Measurements from ENCODE around the gene FBRSL1. TPM values are rescaled to one million over a fixed set of nuclear protein-coding genes. Genes with fewer than 3 reads are reported as not detected.

Gene FBRSL1
- total and polyA plus RNA-seq, 3 donors from 2014 or later = 51.1 to 98.9 (median 88.3) TPM

DNA sequence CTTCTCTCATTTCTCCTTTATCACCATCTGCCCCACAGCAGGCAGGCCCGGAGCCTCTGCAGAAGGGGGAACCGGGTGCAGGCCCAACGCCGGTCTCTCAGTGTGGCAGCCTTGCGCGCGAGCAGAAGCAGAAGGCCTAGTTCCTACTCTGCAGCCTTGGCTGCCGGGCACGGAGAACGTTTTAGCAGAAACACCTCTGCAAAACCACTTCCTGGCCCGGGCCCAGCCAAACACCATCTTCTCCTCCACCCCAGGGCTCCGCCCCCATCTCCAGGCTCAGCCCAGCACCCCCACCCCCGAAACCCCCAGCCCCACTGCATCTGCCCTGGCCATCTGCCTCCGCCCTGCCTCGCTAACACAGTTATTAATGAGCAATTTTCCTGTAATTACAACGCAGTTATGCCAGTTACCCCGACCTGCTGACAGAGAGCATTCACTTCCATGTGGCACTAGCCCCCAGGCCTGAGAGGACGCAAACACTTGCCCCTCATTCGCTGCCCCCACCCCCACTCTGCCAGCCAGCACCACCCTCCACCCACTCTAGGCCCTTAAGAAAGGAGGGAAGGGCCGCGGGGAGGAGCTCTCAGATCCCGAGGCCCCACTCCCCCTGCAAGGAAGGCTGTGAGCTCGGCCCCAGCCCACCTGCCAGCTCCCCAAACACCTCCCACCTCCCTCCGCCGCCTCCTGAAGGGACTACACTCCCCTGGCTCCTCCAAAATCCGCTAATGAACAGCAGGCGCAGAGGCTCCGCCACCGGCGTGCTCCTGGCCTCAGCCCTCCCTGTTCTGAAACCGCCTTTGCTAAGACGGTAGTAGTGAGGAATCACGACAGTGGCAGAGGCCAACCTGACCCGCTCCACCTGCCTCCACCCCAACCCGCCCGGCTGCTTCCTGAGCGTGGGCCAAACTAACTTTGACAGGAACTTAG is 44.7 kb upstream of the FBRSL1 start:
- H3K27ac ChIP-seq = peak overlapping the region; percentile 61 to 65
- no peak for TF ChIP-seq POLR2A (IDR thresholded peaks at IDR 0.05)
- TF ChIP-seq, protein P1, sequence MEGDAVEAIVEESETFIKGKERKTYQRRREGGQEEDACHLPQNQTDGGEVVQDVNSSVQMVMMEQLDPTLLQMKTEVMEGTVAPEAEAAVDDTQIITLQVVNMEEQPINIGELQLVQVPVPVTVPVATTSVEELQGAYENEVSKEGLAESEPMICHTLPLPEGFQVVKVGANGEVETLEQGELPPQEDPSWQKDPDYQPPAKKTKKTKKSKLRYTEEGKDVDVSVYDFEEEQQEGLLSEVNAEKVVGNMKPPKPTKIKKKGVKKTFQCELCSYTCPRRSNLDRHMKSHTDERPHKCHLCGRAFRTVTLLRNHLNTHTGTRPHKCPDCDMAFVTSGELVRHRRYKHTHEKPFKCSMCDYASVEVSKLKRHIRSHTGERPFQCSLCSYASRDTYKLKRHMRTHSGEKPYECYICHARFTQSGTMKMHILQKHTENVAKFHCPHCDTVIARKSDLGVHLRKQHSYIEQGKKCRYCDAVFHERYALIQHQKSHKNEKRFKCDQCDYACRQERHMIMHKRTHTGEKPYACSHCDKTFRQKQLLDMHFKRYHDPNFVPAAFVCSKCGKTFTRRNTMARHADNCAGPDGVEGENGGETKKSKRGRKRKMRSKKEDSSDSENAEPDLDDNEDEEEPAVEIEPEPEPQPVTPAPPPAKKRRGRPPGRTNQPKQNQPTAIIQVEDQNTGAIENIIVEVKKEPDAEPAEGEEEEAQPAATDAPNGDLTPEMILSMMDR (IDR thresholded peaks at IDR 0.05) = no peak
- 43 to 44% methylated on average over 33 to 37 of the region's 37 CpGs for WGBS, 2 donors
- H3K27me3 ChIP-seq = no peaks in the 10 kb centered on the region
- DNase-seq = peak; percentile 45
- H3K36me3 ChIP-seq (ENCODE audit: low read depth, missing control alignments) = no peaks in the 10 kb centered on the region
- peak overlapping the region; percentile 46 to 56 for H3K4me3 ChIP-seq
- no peaks in the 10 kb centered on the region for H3K9me3 ChIP-seq
- H3K4me1 ChIP-seq = no peaks in the 10 kb centered on the region
- intact Hi-C loops (cut with DNase I; ENCODE audit: low total_unique reads) = no loop called here

DNA sequence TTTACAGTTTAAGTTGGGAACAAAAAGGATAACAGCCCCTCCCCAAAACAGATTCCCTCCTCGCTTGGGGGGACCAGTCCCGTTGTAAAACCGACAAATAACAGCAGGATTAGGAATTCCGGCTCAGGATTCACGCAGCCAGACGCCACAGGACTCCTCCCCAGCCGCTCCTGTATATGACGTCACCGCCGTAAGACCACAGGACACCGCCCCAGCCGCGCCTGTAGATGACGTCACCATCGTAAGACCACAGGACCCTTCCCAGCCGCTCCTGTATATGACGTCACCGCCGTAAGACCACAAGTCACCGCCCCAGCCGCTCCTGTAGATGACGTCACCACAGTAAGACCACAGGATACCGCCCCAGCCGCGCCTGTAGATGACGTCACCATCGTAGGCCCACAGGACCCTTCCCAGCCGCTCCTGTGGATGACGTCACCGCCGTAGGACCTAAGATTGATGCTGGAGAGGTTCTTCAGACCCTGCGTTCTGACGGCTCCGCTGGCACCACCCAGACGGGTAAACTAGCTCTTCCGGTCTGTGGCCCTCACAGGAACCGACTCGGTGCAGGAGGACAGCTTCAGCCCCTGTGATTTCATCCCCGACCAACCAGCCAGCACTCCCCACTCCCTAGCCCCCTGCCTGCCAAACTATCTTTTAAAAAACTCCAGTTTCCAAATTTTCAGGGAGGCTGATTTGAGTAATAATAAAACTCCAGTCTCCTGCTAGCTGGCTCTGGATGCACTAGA is 43.9 kb upstream of the FBRSL1 start:
- Histone ChIP-seq H3K27ac (peak overlapping the region; percentile 65 to 72), H3K4me3 (peak overlapping the region; percentile 46 to 56), H3K4me1 (no peaks in the 10 kb centered on the region), H3K27me3 (no peaks in the 10 kb centered on the region), H3K36me3 (ENCODE audit: low read depth, missing control alignments) (no peaks in the 10 kb centered on the region), H3K9me3 (no peaks in the 10 kb centered on the region)
- TF ChIP-seq, protein P1 (IDR thresholded peaks at IDR 0.05) = no peak
- no peak for TF ChIP-seq POLR2A (IDR thresholded peaks at IDR 0.05)
- intact Hi-C loops (cut with DNase I; ENCODE audit: low total_unique reads) = no loop called here
- peak; percentile 95 for DNase-seq
- 49 to 55% methylated on average over 18 to 39 of the region's 39 CpGs for WGBS, 2 donors

DNA sequence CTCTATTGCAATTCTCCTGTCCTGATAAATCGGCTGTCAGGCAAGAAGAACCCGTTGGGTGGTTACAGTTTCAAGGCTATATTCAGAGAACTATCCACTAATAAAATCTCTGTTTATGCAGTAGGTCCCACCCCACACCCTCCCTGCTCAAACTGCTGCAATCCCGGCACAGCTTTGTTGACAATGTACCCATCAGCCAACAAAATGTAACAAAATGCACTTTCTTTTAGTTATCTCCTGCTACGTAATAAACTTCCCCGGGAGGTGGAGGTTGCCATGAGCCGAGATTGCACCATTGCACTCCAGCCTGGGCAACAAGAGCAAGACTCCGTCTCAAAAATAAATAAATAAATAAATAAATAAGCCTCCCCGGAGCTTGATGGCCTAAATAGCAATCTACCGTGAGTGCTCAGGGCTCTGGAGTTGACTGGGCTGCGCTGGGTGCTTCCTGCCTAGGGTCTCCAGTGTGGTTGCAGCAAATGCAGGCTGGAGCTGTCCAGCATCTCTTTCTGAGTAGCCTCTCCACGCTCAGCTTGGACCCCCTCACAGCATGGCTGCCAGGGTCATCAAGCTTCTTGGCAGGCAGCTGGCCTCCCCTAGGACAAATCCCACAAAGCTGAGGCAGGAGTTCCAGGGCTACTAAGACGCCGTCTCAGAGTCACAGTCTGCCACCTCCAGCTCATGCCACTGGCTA is 43.2 kb upstream of the FBRSL1 start:
- intact Hi-C loops (cut with DNase I; ENCODE audit: low total_unique reads) = no loop called here
- Histone ChIP-seq H3K4me3 (peak overlapping the region; percentile 15 to 56), H3K27ac (peak overlapping the region; percentile 65 to 72), H3K4me1 (no peaks in the 10 kb centered on the region), H3K27me3 (no peaks in the 10 kb centered on the region), H3K9me3 (no peaks in the 10 kb centered on the region), H3K36me3 (ENCODE audit: low read depth, missing control alignments) (no peaks in the 10 kb centered on the region)
- peak; percentile 69 for DNase-seq
- 46 to 54% methylated on average over 11 to 13 of the region's 13 CpGs for WGBS, 2 donors
- no peak for TF ChIP-seq POLR2A (IDR thresholded peaks at IDR 0.05)
- TF ChIP-seq, protein P1 (IDR thresholded peaks at IDR 0.05) = no peak

DNA sequence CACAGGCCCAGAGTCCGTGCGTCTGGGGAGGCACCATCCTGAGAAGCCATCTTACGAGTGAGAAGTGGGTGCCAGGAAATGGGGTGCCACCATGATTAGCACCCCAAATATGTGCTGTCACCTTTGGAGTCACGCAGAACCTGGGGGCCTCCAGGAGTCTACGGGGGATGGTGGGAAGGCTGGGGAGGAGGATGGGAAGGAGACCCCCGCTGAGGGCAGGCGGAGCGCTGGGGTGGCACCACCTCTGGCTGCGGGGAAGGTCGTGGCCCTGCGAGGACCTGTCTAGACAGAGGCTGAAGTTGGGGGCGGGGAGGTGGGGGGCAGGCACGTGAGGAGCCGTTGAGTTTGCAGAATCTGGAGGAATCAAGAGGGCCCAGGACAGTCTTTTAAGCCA is 42.6 kb upstream of the FBRSL1 start:
- Histone ChIP-seq H3K4me1 (no peaks in the 10 kb centered on the region), H3K27ac (no peak overlapping the region), H3K9me3 (no peaks in the 10 kb centered on the region), H3K36me3 (ENCODE audit: low read depth, missing control alignments) (no peaks in the 10 kb centered on the region), H3K27me3 (no peaks in the 10 kb centered on the region), H3K4me3 (no peak overlapping the region)
- no peak for TF ChIP-seq POLR2A (IDR thresholded peaks at IDR 0.05)
- TF ChIP-seq, protein P1 (IDR thresholded peaks at IDR 0.05) = no peak
- intact Hi-C loops (cut with DNase I; ENCODE audit: low total_unique reads) = no loop called here
- 94 to 95% methylated on average over 10 to 14 of the region's 14 CpGs for WGBS, 2 donors
- no peak for DNase-seq
